Mesendoderm (in vitro differentiated cells): ENCODE results near the gene SCN7A. TPM values are rescaled to one million over a fixed set of nuclear protein-coding genes. Genes with fewer than 3 reads are reported as not detected.

Source experiments
- DNase-seq: peaks from one replicate; pipeline ENCODE4 v3.0.0; 2013
- H2AK5ac ChIP-seq: 2 replicates; pipeline ENCODE4 v1.6.1; 2013; ENCODE audit warnings: low read length, inconsistent platforms
- H2BK120ac ChIP-seq: 2 replicates; pipeline ENCODE4 v1.6.1; 2013; ENCODE audit warnings: low read depth, mild to moderate bottlenecking, low read length, moderate library complexity, mixed read lengths
- H2BK15ac ChIP-seq: replicated peaks from 2 replicates; pipeline ENCODE4 v1.6.1; 2013; ENCODE audit warnings: low read depth, mild to moderate bottlenecking, moderate library complexity
- H2BK5ac ChIP-seq: 2 replicates; pipeline ENCODE4 v1.6.1; 2013; ENCODE audit warnings: low read length, inconsistent platforms
- H3K18ac ChIP-seq: 2 replicates; pipeline ENCODE4 v1.6.1; 2013; ENCODE audit warnings: mild to moderate bottlenecking, low read length, mixed read lengths
- H3K23ac ChIP-seq: one replicate; pipeline ENCODE4 v1.6.1; 2013; ENCODE audit warnings: low read length
- H3K27ac ChIP-seq: 2 replicates; pipeline ENCODE4 v1.5.1; 2013; ENCODE audit warnings: low read depth, mild to moderate bottlenecking, inconsistent platforms, low read length, moderate library complexity
- H3K27me3 ChIP-seq: 2 replicates; pipeline ENCODE4 v1.6.1; 2013; ENCODE audit warnings: low read length, control low read depth, mild to moderate bottlenecking, inconsistent platforms; ENCODE audit not compliant: insufficient read depth, poor library complexity
- H3K36me3 ChIP-seq: 2 replicates; pipeline ENCODE4 v1.6.1; 2013; ENCODE audit warnings: low read length, inconsistent platforms; ENCODE audit not compliant: control insufficient read depth, insufficient read depth
- H3K4ac ChIP-seq: one replicate; pipeline ENCODE4 v1.6.1; 2013; ENCODE audit warnings: low read depth, mild to moderate bottlenecking, low read length, moderate library complexity
- H3K4me1 ChIP-seq: 2 replicates; pipeline ENCODE4 v1.6.1; 2013; ENCODE audit warnings: low read depth, low read length, inconsistent platforms; ENCODE audit not compliant: control insufficient read depth
- H3K4me2 ChIP-seq: 2 replicates; pipeline ENCODE4 v1.6.1; 2013; ENCODE audit warnings: low read length
- H3K4me3 ChIP-seq: 2 replicates; pipeline ENCODE4 v1.5.1; 2013; ENCODE audit warnings: mild to moderate bottlenecking, low read length
- H3K56ac ChIP-seq: one replicate; pipeline ENCODE4 v1.6.1; 2013; ENCODE audit warnings: low read length
- H3K79me1 ChIP-seq: 2 replicates; pipeline ENCODE4 v1.6.1; 2013; ENCODE audit warnings: low read length, inconsistent platforms
- H3K79me2 ChIP-seq: 2 replicates; pipeline ENCODE4 v1.6.1; 2013; ENCODE audit warnings: mild to moderate bottlenecking, low read length; ENCODE audit not compliant: control insufficient read depth, insufficient read depth
- H3K9ac ChIP-seq: 2 replicates; pipeline ENCODE4 v1.6.1; 2013; ENCODE audit warnings: low read length, inconsistent platforms
- H4K5ac ChIP-seq: one replicate; pipeline ENCODE4 v1.6.1; 2013; ENCODE audit warnings: low read length
- H4K8ac ChIP-seq: one replicate; pipeline ENCODE4 v1.6.1; 2013; ENCODE audit warnings: low read depth, mild to moderate bottlenecking, control low read depth, low read length, moderate library complexity
- WGBS: extraction: QIAGEN DNeasy Blood & Tissue Kit; methylation state at CpG from one replicate; pipeline ENCODE4 v1.1.7; 2013; ENCODE audit warnings: low lambda C conversion rate, missing lambda C conversion rate; ENCODE audit not compliant: insufficient coverage; ENCODE audit errors: extremely low coverage; 5-methylcytosine and 5-hydroxymethylcytosine counted together
- polyA plus RNA-seq, 2 experiments: library from polyadenylated mRNA; stranded (reverse); fragments of 200-250 nt; gene quantifications; one replicate each; pipeline ENCODE4 v1.2.3, GENCODE V29; 2013

The SCN7A gene
- polyA plus RNA-seq (2013, experiment 1 of 2) = under 0.01 TPM
- polyA plus RNA-seq (2013, experiment 2 of 2) = not detected

GRCh38 chr2:166494140-166494624 is at the start of gene SCN7A:
TSS of gene SCN7A (minus strand) at chr2:166494249. CDS start at chr2:166477696, 16,553 bp downstream.
- no peak within 1 kb of the TSS for H4K8ac ChIP-seq
- H3K36me3 ChIP-seq = no peaks in the 10 kb centered on the region
- H3K4me3 ChIP-seq = no peak within 1 kb of the TSS
- H3K79me1 ChIP-seq = no peaks in the 10 kb centered on the region
- no CpG with 5 or more reads among the region's 16 CpGs for WGBS
- H3K9ac ChIP-seq = no peak within 1 kb of the TSS
- H3K18ac ChIP-seq = no peak within 1 kb of the TSS
- peak within 1 kb of the TSS; percentile 60 for H3K4me2 ChIP-seq
- DNase-seq = peak; percentile 51
- H2AK5ac ChIP-seq = no peak within 1 kb of the TSS
- H3K23ac ChIP-seq = no peak within 1 kb of the TSS
- H3K79me2 ChIP-seq = no peaks in the 10 kb centered on the region
- no peak within 1 kb of the TSS for H2BK5ac ChIP-seq
- no peak within 1 kb of the TSS for H2BK120ac ChIP-seq
- no peak within 1 kb of the TSS for H2BK15ac ChIP-seq
- no peak within 1 kb of the TSS for H4K5ac ChIP-seq
- H3K56ac ChIP-seq = peak within 1 kb of the TSS; percentile 34
- no peaks in the 10 kb centered on the region for H3K27me3 ChIP-seq
- no peak within 1 kb of the TSS for H3K27ac ChIP-seq
- no peak within 1 kb of the TSS for H3K4ac ChIP-seq
- no peaks in the 10 kb centered on the region for H3K4me1 ChIP-seq

DNA sequence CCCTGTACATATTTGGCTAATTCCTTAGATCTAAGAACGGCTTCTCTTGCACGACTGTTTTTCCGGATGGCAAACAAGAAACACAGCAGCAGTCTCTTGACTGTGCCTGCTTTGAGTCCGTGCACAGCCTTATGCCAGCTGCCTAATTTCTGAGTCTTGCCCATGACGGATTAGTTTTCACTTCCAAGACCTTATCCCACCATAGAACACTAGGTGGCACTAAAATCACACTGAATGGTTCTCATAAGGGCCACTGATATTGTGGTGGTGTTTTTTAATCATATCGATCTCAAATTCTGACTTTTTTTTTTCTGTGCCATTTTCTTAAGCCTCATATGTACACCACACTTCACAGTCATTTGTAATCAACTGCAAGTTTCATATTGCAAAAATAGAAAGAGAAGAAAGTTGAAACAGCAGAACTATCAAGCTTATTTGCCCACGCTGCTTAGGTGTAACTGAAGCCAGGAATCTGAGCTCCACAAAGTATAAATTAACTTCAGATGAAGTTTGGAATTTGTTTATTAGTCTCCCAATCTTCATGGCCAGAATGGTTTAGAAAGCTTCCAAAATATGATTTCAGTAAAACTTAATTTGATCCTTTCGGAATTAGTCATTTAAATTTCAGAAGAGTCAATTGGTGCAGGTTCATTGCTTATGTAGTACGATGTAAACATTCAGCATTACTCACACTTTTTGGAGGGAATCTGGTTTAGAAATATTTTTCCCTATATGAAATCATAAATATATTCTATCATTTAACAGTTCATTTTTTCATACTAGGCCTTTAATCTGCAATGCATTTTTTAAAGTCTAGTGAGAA is 45.5 kb upstream of the SCN7A start:
- Histone ChIP-seq H2BK15ac (no peak overlapping the region), H3K4me2 (no peak overlapping the region), H3K36me3 (no peaks in the 10 kb centered on the region), H2BK5ac (no peak overlapping the region), H3K79me2 (no peaks in the 10 kb centered on the region), H3K4me3 (no peak overlapping the region), H2AK5ac (no peak overlapping the region), H3K23ac (no peak overlapping the region), H4K5ac (no peak overlapping the region), H2BK120ac (no peak overlapping the region), H3K4me1 (no peaks in the 10 kb centered on the region), H3K27me3 (no peaks in the 10 kb centered on the region), H3K79me1 (no peaks in the 10 kb centered on the region), H3K9ac (no peak overlapping the region), H3K56ac (no peak overlapping the region), H3K27ac (no peak overlapping the region), H4K8ac (no peak overlapping the region), H3K4ac (no peak overlapping the region), H3K18ac (no peak overlapping the region)
- WGBS = no CpG with 5 or more reads among the region's 9 CpGs
- DNase-seq = peak; percentile 68

DNA sequence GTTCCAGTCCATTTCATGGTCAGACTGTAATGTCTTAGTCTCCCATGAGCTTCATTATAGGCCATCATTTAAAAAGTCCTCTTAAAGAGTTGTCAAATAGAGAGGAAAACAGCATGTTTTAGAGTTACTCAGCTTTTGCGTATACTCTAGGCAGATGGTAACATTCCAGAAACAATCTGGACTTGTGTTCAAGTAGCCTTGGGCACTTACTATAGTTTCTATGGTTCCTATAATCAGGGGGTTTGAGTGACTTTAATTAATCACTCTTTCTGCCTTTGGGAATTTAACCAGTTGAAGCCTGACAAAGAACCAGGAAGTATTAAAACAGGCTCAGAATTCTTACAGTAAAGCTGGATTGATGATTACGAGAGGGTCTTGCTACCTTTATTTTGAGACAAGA is 42.1 kb upstream of the SCN7A start:
- Histone ChIP-seq H3K79me1 (no peaks in the 10 kb centered on the region), H3K4me2 (no peak overlapping the region), H2BK120ac (no peak overlapping the region), H3K9ac (no peak overlapping the region), H4K8ac (no peak overlapping the region), H3K27ac (no peak overlapping the region), H3K56ac (no peak overlapping the region), H2AK5ac (no peak overlapping the region), H3K4me3 (no peak overlapping the region), H2BK5ac (no peak overlapping the region), H3K23ac (no peak overlapping the region), H4K5ac (no peak overlapping the region), H2BK15ac (no peak overlapping the region), H3K4me1 (no peaks in the 10 kb centered on the region), H3K4ac (no peak overlapping the region), H3K18ac (no peak overlapping the region), H3K27me3 (no peaks in the 10 kb centered on the region), H3K79me2 (no peaks in the 10 kb centered on the region), H3K36me3 (no peaks in the 10 kb centered on the region)
- WGBS = no CpG with 5 or more reads among the region's 2 CpGs
- no peak for DNase-seq

DNA sequence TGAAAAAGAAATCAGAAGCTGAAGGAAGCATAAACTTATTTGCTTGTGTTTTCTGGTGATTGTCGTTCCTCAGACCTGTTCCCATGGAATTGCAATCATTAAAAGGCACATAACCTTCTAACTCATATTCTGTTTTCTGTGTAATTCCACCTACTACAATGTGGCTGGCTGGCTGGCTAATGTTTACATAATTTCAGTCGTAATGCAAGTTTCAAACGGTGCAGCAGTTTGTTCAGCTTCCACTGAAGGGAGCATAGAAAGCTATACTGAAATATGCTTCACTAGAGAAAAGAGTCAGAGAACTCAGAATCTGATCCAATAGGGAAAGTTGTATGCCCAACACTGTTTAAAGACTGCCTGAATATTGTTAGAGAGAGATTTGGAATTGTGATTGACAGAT is 27.1 kb upstream of the SCN7A start:
- Histone ChIP-seq H3K79me1 (no peaks in the 10 kb centered on the region), H2AK5ac (no peak overlapping the region), H3K4me2 (no peak overlapping the region), H2BK15ac (no peak overlapping the region), H3K18ac (no peak overlapping the region), H3K27me3 (no peaks in the 10 kb centered on the region), H2BK5ac (no peak overlapping the region), H4K5ac (no peak overlapping the region), H3K23ac (no peak overlapping the region), H4K8ac (no peak overlapping the region), H3K4me1 (no peaks in the 10 kb centered on the region), H2BK120ac (no peak overlapping the region), H3K4ac (no peak overlapping the region), H3K79me2 (no peaks in the 10 kb centered on the region), H3K4me3 (no peak overlapping the region), H3K36me3 (no peaks in the 10 kb centered on the region), H3K9ac (no peak overlapping the region), H3K56ac (no peak overlapping the region), H3K27ac (no peak overlapping the region)
- no peak for DNase-seq
- no CpG with 5 or more reads among the region's 3 CpGs for WGBS

GRCh38 chr2:166520604-166521003 is 26.6 kb upstream of the SCN7A start:
- Histone ChIP-seq H2BK120ac (no peak overlapping the region), H2BK5ac (no peak overlapping the region), H3K23ac (no peak overlapping the region), H3K18ac (no peak overlapping the region), H3K27me3 (no peaks in the 10 kb centered on the region), H3K9ac (no peak overlapping the region), H3K4ac (no peak overlapping the region), H3K4me1 (no peaks in the 10 kb centered on the region), H3K36me3 (no peaks in the 10 kb centered on the region), H3K4me3 (no peak overlapping the region), H3K79me1 (no peaks in the 10 kb centered on the region), H2AK5ac (no peak overlapping the region), H4K8ac (no peak overlapping the region), H4K5ac (no peak overlapping the region), H3K27ac (no peak overlapping the region), H3K4me2 (no peak overlapping the region), H2BK15ac (no peak overlapping the region), H3K79me2 (no peaks in the 10 kb centered on the region), H3K56ac (no peak overlapping the region)
- WGBS = no CpG with 5 or more reads among the region's 2 CpGs
- no peak for DNase-seq
